Immature natural killer cell (primary cell): ENCODE data around the gene SEC23A. TPM values are rescaled to one million over a fixed set of nuclear protein-coding genes. Genes with fewer than 3 reads are reported as not detected.
"Not testable (repeated sequence)": the region's sequence is repeated elsewhere in the genome, so short reads cannot be mapped to it uniquely, and the experiment has no call there.

Source experiments
- DNase-seq, 3 donors: peaks; one replicate each; pipeline ENCODE4 v3.0.0; 2022; ENCODE audit warnings: mixed read lengths in 1 of 3
- H3K27ac Mint-ChIP-seq, 6 donors: one replicate each; pipeline ENCODE4 v1.8.0; 2020; ENCODE audit warnings: mixed read lengths in 6 of 6, mild to moderate bottlenecking in 5 of 6, inconsistent platforms in 4 of 6, moderate library complexity in 3 of 6
- H3K27me3 Mint-ChIP-seq, 3 donors: one replicate each; pipeline ENCODE4 v1.8.0; 2020 to 2021; ENCODE audit warnings: low read depth in 3 of 3, mild to moderate bottlenecking in 3 of 3, mixed read lengths in 3 of 3, moderate library complexity in 3 of 3, inconsistent platforms in 1 of 3
- H3K36me3 Mint-ChIP-seq, 3 donors: one replicate each; pipeline ENCODE4 v1.8.0; 2020; ENCODE audit warnings: mixed read lengths in 3 of 3, inconsistent platforms in 2 of 3, mild to moderate bottlenecking in 2 of 3
- H3K4me1 Mint-ChIP-seq, 2 donors: one replicate each; pipeline ENCODE4 v1.8.0; 2020; ENCODE audit warnings: inconsistent platforms in 2 of 2, mild to moderate bottlenecking in 2 of 2, mixed read lengths in 2 of 2, moderate library complexity in 1 of 2
- H3K4me3 Mint-ChIP-seq, 5 donors: one replicate each; pipeline ENCODE4 v1.8.0; 2020; ENCODE audit warnings: mild to moderate bottlenecking in 5 of 5, mixed read lengths in 5 of 5, inconsistent platforms in 3 of 5, moderate library complexity in 3 of 5
- H3K9me3 Mint-ChIP-seq, 6 donors: one replicate each; pipeline ENCODE4 v1.8.0; 2020; ENCODE audit warnings: mild to moderate bottlenecking in 6 of 6, mixed read lengths in 6 of 6, inconsistent platforms in 4 of 6, moderate library complexity in 3 of 6
- polyA plus RNA-seq, 3 donors: library from polyadenylated mRNA; unstranded; fragments of 300-500 nt; fragmentation: Illumina TruSeq; gene quantifications; one replicate each; pipeline ENCODE4 v1.2.3, GENCODE V29; 2021

Gene SEC23A
- polyA plus RNA-seq, 3 donors from 2014 or later: 19.3 to 35.1 (median 29.1) TPM

DNA sequence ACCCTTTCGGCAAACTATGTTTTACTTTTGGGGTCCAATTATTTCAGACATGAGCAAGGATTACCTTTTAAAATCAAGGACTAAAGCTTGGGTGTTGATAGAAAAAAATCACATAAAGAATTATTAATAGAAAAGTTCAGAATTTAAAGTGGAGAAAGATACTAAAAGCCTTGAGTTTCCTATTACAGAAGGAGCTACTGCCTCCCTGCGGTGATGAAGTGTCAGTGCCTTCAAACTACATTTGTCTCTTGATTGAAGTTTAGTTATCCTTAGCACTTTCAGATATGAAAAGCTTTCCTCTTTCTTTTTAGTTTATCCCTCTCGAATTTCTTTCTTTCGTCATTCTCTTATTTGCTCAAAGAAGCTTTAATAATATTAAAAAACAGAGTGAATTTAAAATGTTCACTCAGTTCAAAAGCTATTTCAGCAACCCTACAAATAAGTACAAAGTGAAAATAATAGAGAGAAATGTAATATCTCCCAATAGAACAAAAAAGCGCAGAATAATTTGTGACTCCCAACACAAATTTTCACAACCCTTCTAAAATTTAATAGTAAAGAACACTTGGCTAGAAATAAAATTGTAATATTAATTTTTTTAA is 87.6 kb downstream of the SEC23A start:
- H3K36me3 Mint-ChIP-seq: peaks cover 0 to 3% (median 0%) of the 10 kb centered on the region in 3 donors
- H3K27ac Mint-ChIP-seq: no peak overlapping the region
- H3K27me3 Mint-ChIP-seq: peaks cover 0 to 1% (median 0%) of the 10 kb centered on the region in 3 donors

DNA sequence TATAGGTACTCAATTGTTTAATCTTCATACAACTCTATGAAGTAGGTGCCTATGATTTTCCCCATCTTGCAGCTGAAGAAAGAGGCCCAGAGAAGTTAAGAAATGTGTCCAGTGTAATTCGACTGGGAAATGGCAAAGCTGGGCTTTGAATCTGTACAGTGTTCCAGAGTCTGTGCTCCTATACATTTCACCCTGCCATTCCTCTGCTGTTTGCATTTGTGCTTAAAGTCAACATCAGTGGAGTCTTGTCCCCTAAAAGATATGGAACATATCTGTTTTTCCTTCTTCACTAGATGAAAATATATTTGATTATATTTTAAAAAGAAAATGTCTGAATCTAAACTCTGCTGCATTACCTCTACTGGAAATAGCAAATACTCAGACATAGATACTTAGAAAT is 88.6 kb downstream of the SEC23A start:
- peaks cover 0 to 1% (median 0%) of the 10 kb centered on the region in 3 donors for H3K27me3 Mint-ChIP-seq
- no peak overlapping the region for H3K27ac Mint-ChIP-seq

More for the DNA sequence above, 87.6 kb downstream of the SEC23A start:
- H3K4me3 Mint-ChIP-seq: no peak overlapping the region
- no peaks in the 10 kb centered on the region for H3K4me1 Mint-ChIP-seq
- DNase-seq: peak in 2 of 3 donors; percentile 12 to 16
- H3K9me3 Mint-ChIP-seq: no peaks in the 10 kb centered on the region

DNA sequence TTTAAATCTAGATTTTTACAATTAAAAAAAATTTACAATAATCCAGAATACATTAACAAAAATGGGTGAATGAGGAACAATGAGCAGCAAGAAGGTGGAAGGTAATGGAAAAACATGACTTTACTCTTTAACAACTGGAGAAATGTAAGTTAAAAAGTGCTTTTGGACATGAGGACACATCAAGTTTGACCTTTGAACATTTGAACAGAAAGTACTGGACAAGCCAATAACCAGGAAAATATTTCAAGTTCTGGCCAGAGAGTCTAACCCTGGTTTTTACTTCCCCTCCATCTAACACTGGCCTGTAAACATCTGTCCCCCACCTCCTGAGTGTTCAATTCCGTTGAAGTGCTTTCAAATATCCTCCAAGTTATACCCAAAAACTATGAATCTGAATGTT is 94.1 kb downstream of the SEC23A start:
- not testable (repeated sequence) for H3K27ac Mint-ChIP-seq, DNase-seq, H3K9me3 Mint-ChIP-seq, H3K27me3 Mint-ChIP-seq, H3K4me1 Mint-ChIP-seq, H3K4me3 Mint-ChIP-seq, H3K36me3 Mint-ChIP-seq

More for the DNA sequence above, 88.6 kb downstream of the SEC23A start:
- no peaks in the 10 kb centered on the region for H3K4me1 Mint-ChIP-seq
- DNase-seq: no peak
- no peaks in the 10 kb centered on the region for H3K9me3 Mint-ChIP-seq
- H3K4me3 Mint-ChIP-seq: no peak overlapping the region
- H3K36me3 Mint-ChIP-seq: peaks cover 0 to 3% (median 0%) of the 10 kb centered on the region in 3 donors

DNA sequence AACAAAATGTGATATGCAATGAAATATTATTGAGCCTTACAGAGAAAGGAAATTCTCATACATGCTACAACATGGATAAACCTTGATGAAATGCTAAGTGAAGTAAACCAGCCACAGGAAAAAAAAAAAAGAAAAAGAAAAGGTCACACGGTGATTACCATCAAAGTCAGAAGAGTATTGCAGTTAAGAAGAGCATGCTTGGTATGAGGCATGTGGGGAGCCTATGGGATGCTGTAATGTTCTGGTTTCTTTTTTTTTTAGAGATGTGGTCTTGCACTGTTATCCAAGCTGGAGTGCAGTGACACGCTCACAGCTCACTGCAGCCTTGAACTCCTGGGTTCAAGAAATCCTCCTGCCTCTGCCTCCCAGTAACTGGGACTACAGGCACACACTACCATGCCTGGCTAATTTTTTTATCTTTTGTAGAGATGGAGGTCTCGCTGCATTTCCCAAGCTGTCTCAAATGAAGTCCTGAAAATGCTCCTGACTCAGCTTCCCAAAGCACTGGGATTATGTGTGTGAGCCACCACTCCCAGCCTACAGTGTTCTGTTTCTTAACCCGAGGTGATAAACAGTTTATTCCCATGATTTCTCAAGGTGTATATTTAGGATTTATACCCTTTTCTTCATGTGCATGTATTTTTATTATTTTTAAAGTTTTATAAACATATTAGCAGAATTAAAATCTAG is 96.2 kb downstream of the SEC23A start:
- Mint-ChIP-seq H3K4me3 (no peak overlapping the region), H3K36me3 (no peaks in the 10 kb centered on the region), H3K27me3 (peaks cover 0 to 7% (median 2%) of the 10 kb centered on the region in 3 donors), H3K27ac (no peak overlapping the region), H3K9me3 (no peaks in the 10 kb centered on the region), H3K4me1 (peaks cover 0 to 7% of the 10 kb centered on the region in 2 donors)
- DNase-seq: no peak

DNA sequence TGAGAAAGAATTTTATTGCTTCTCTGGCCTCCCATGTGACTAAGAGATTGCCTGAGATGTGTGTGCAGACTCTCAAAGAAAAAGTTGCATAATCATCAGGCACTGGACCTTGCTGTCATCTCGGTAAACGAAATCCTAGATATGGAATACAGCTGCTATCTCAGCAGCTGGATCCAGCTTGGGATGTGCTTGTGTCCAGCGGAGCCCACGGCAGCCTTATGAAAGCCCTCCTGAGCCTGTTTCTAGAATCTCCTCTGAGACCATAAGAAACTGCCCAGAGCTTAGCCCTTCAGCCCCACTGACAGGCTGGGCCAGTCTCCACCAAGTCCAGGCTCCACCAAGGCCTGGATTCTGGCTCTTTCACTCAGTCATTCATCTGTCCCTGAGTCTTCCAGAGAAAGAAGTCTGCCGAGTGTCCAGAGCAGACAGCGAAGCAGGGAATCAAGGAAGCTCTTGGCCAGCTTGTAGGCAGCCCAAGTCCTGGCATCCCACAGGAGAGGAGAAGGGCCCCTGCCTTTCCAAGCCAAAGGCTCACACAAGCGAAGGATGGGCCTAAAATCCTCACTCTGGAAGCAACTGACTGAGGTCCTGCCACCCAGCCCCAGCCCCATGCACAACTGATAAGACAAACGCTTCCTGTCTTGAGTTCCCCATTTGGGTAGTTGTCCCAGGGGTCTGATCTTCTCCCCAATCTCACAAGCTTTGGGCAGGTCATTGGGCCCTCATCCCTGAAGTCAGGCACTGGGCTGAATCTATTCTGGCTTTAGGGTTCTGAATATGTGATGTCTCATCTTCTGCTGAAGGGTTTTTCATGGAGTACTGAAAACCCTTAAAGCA is 97.8 kb downstream of the SEC23A start:
- no peak overlapping the region for H3K4me3 Mint-ChIP-seq
- H3K4me1 Mint-ChIP-seq: peaks cover 0 to 7% of the 10 kb centered on the region in 2 donors
- no peaks in the 10 kb centered on the region for H3K9me3 Mint-ChIP-seq
- H3K27me3 Mint-ChIP-seq: peaks cover 0 to 10% (median 2%) of the 10 kb centered on the region in 3 donors
- no peak for DNase-seq
- no peaks in the 10 kb centered on the region for H3K36me3 Mint-ChIP-seq
- H3K27ac Mint-ChIP-seq: no peak overlapping the region

DNA sequence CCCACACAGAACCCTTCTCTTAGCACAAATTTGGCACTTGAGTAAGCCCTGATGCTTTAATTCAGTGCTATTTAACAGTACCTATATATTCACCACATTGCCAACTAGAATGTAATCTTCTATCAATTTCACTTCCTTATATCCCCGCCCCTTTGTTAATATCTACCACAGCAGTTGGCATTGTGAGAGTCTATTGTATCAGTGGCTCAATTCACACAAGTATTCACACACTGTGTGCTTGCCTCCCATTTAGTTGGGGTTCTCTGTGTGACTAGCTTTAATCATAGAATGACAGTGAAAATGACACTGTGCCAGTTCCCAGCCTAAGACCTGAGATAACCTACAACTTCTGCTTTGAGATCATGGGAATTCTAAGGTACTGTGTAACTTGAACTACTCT is 103.1 kb downstream of the SEC23A start:
- Mint-ChIP-seq H3K4me3 (no peak overlapping the region), H3K27me3 (peaks cover 0 to 3% (median 2%) of the 10 kb centered on the region in 3 donors), H3K9me3 (no peaks in the 10 kb centered on the region), H3K36me3 (no peaks in the 10 kb centered on the region), H3K27ac (no peak overlapping the region), H3K4me1 (no peaks in the 10 kb centered on the region)
- DNase-seq: no peak

DNA sequence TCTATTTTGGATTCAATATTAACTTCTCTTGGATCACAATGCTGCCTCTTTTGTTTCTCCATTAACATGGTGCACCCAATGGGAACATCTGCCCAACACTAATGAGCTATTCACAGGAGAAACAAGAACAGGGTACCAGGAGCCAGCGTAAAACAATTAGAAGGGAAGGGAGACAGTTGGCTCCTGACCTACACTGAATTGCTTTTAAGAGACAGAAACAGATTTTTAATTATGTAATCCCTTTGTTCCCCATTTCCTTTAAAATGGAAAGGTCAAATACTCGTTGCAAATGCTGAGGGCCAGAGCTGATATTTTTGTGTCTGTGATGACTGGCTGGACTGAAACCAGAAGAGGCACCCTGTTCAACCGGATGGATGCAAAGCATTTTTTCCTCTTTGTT is 108.3 kb downstream of the SEC23A start:
- no peak overlapping the region for H3K4me3 Mint-ChIP-seq
- no peaks in the 10 kb centered on the region for H3K36me3 Mint-ChIP-seq
- peaks cover 13 to 22% of the 10 kb centered on the region in 2 donors for H3K4me1 Mint-ChIP-seq
- H3K9me3 Mint-ChIP-seq: no peaks in the 10 kb centered on the region
- peaks cover 0 to 3% (median 0%) of the 10 kb centered on the region in 3 donors for H3K27me3 Mint-ChIP-seq
- no peak for DNase-seq
- no peak overlapping the region for H3K27ac Mint-ChIP-seq

DNA sequence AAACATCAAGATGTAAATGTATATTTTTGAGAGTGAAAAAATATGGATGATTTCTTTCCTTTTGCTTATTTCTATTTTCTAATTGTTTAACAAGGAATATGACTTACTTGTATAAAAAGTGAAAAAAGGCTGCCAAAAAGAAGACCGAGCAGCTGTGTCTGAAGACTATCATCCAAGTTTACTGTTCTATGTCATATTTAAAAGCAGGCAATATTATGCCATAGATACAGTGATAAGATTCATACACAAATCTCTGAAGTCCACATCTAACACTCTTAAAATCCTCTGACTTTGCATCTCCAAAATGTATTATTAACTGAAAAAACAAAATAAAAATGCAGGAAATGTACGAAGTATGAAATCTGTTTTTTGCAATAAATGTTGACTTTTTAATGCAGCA is 109.1 kb downstream of the SEC23A start:
- peaks cover 19 to 29% of the 10 kb centered on the region in 2 donors for H3K4me1 Mint-ChIP-seq
- no peak for DNase-seq
- H3K9me3 Mint-ChIP-seq: peaks cover 0 to 2% (median 0%) of the 10 kb centered on the region in 6 donors
- H3K36me3 Mint-ChIP-seq: no peaks in the 10 kb centered on the region
- H3K27me3 Mint-ChIP-seq: peaks cover 0 to 2% (median 0%) of the 10 kb centered on the region in 3 donors
- no peak overlapping the region for H3K4me3 Mint-ChIP-seq
- no peak overlapping the region for H3K27ac Mint-ChIP-seq

DNA sequence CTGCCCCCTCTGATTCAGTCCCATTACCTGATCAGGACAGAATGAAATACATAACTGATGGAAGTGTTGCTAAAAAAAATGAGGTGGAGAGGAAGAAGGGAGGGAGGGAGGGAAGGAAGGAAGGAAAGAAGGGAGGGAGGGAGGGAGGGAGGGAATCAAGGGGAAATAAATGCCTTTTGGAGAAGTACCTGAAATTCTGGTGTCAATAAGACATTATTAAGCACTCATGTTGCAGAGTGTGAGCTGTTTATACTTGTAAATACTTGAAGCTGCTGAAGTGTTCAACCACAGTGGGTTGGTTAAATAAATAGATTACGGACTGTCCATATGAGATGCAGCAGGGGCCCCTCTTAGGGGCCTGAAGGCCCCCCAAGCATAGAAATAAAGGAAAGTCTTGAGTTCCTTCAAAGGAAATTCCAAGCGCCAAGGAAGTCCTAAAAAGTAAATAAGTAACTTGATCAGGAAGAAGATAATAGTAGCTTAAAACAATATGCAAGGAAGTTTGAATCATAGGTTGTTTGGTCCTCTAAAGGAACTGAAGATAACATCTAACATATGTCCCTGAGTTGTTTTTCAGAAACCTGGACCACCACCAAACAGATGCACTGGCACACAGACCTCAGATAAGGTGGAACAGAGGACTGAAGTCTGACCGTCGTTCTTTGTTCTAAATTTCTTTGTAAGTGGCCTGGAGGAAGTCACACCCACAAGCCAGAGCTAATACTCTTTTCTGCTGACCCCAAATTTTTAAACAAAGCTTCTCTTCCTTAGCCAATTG is 110.8 kb downstream of the SEC23A start:
- H3K27ac Mint-ChIP-seq: no peak overlapping the region
- H3K27me3 Mint-ChIP-seq: peaks cover 0 to 4% (median 0%) of the 10 kb centered on the region in 3 donors
- peak overlapping the region in 1 of 5 donors; percentile 13 for H3K4me3 Mint-ChIP-seq
- no peak for DNase-seq
- peaks cover 0 to 2% (median 0%) of the 10 kb centered on the region in 6 donors for H3K9me3 Mint-ChIP-seq
- peaks cover 23 to 32% of the 10 kb centered on the region in 2 donors for H3K4me1 Mint-ChIP-seq
- no peaks in the 10 kb centered on the region for H3K36me3 Mint-ChIP-seq

DNA sequence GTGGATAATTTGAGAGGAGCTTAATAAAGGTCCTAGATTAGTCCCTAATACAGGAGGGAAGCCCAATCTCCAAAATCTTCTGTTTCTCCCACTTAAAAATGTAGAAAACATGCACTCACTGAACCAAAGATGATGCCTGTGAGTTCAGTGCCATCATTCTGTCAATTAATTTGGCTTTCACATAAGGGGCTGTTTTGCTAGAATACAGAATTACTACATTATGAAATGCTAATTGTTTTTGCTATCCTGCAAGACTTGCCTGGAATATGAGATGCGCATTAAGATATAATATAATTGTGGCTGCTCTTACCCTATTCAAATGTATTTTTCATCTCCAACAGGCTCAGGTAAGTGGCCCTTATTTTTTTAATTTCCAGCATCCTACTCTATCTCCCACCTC is 111.7 kb downstream of the SEC23A start:
- no peaks in the 10 kb centered on the region for H3K36me3 Mint-ChIP-seq
- H3K27me3 Mint-ChIP-seq: peaks cover 0 to 4% (median 0%) of the 10 kb centered on the region in 3 donors
- no peak overlapping the region for H3K4me3 Mint-ChIP-seq
- H3K27ac Mint-ChIP-seq: no peak overlapping the region
- H3K9me3 Mint-ChIP-seq: peaks cover 0 to 2% (median 0%) of the 10 kb centered on the region in 6 donors
- no peak for DNase-seq
- peaks cover 23 to 32% of the 10 kb centered on the region in 2 donors for H3K4me1 Mint-ChIP-seq

DNA sequence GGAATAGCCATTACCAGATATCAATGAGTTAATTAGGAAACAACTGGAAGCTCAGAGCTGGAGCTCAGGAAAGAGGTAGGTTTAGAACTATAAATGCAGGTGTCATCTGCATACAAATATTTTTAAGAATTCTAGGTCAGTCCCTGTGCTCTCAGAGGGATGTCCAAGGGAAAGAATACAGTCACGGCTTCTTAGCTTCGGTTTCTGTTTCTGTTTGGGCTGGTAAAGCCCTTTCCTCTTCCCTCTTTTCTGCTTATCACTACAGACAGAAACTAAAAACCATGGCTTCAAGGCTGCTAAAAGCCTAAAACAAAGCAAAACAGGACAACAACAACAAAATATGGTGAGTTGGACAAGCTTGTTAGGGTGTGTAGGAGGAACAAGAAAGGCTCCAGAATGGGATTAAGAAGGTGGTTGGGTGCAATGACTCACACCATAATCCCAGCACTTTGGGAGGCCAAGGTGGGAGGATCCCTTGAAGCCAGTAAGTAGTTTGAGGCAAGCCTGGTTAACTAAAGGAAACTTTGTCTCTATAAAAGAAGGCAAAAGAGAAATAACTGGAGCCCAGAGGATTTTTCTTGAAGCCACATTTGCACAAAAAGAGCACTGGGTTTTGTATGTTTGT is 113.0 kb downstream of the SEC23A start:
- Mint-ChIP-seq H3K4me3 (peak overlapping the region; percentile 45 to 74 (median 65)), H3K27me3 (peaks cover 0 to 3% (median 0%) of the 10 kb centered on the region in 3 donors), H3K9me3 (peaks cover 0 to 2% (median 0%) of the 10 kb centered on the region in 6 donors), H3K4me1 (peaks cover 23 to 32% of the 10 kb centered on the region in 2 donors), H3K27ac (peak overlapping the region; percentile 20 to 87 (median 62)), H3K36me3 (no peaks in the 10 kb centered on the region)
- DNase-seq: peak in 2 of 3 donors; percentile 1 to 7

DNA sequence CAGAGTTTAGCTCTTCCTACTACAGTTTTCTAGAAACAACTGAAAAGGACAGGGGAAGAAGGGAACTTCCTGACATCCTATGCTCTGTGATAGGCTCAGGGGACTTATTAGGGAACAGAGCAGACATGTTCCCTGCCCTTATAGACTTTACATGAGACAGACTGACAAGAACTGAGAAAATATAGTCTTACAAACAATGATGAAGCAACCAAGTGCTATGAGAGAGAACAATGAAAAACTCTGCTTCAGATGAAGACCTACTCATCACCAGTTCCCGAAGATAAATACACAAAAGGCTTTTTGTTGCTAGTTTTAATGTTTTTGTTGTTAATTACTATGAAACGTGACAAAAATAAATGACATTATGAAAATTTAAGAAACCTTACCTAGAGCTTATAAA is 115.3 kb downstream of the SEC23A start:
- no peak for DNase-seq
- Mint-ChIP-seq H3K9me3 (peaks cover 0 to 5% (median 0%) of the 10 kb centered on the region in 6 donors), H3K27me3 (peaks cover 0 to 5% (median 3%) of the 10 kb centered on the region in 3 donors), H3K4me3 (no peak overlapping the region), H3K27ac (no peak overlapping the region), H3K36me3 (no peaks in the 10 kb centered on the region), H3K4me1 (peaks cover 19 to 27% of the 10 kb centered on the region in 2 donors)

DNA sequence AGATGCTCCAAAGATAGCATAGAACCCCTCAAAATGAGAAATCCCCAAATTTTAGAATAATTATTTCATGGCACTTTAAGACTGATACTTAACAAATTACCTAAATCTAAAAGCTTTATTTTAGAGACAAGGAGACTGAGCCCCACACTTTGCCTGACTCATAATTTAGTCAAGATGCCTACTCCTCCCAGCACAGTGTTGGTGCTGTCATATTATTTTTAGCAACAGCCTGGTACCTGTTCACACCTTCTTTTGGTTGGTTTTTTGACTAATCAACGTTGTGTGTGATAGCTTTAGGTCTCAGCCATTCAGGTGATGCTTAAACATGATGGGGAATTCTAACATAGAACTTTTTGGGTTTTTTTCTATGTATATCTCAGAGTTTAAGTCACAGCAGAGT is 120.2 kb downstream of the SEC23A start:
- Mint-ChIP-seq H3K9me3 (peaks cover 1 to 13% (median 5%) of the 10 kb centered on the region in 6 donors), H3K27ac (no peak overlapping the region), H3K36me3 (peaks cover 0 to 4% (median 0%) of the 10 kb centered on the region in 3 donors), H3K4me3 (no peak overlapping the region), H3K27me3 (peaks cover 4 to 16% (median 7%) of the 10 kb centered on the region in 3 donors), H3K4me1 (peaks cover 0 to 2% of the 10 kb centered on the region in 2 donors)
- no peak for DNase-seq
